Fibroblast of lung (primary cell): ENCODE measurements around the gene SLC39A6.
"Not testable (repeated sequence)": the region's sequence is repeated elsewhere in the genome, so short reads cannot be mapped to it uniquely, and the experiment has no call there.

Experiments used
- EZH2 ChIP-seq: IDR thresholded peaks from 2 replicates; pipeline ENCODE4 v1.5.1; 2012; ENCODE audit warnings: low read length, control low read depth, mild to moderate bottlenecking; ENCODE audit errors: missing control alignments
- TF ChIP-seq, protein P1 (sequence below), 2 donors: IDR thresholded peaks in 1 of 2; conservative IDR thresholded peaks in 1 of 2; 1 replicate in 1 of 2; 2 replicates in 1 of 2; pipeline ENCODE4 v1.5.1; 2011 to 2012; ENCODE audit warnings: low read length in 2 of 2, control low read depth in 1 of 2, inconsistent platforms in 1 of 2, low read depth in 1 of 2, mild to moderate bottlenecking in 1 of 2

DNA sequence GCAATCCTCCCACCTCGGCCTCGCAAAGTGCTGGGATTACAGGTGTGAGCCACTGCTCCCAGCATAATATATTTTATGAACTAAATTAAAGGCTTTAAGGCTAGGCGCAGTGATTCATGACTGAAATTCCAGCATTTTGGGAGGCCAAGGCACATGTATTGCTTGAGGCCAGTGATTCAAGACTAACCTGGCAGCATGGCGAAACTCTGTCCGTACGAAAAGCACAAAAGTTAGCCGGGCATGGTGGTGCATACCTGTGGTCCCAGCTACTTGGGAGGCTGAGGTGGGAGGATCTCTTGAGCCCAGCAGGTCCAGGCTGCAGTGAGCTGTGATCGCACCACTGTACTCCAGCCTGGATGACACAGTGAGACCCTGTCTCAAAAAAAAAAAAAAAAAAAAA is 56.7 kb downstream of the SLC39A6 start:
- TF ChIP-seq, protein P1, sequence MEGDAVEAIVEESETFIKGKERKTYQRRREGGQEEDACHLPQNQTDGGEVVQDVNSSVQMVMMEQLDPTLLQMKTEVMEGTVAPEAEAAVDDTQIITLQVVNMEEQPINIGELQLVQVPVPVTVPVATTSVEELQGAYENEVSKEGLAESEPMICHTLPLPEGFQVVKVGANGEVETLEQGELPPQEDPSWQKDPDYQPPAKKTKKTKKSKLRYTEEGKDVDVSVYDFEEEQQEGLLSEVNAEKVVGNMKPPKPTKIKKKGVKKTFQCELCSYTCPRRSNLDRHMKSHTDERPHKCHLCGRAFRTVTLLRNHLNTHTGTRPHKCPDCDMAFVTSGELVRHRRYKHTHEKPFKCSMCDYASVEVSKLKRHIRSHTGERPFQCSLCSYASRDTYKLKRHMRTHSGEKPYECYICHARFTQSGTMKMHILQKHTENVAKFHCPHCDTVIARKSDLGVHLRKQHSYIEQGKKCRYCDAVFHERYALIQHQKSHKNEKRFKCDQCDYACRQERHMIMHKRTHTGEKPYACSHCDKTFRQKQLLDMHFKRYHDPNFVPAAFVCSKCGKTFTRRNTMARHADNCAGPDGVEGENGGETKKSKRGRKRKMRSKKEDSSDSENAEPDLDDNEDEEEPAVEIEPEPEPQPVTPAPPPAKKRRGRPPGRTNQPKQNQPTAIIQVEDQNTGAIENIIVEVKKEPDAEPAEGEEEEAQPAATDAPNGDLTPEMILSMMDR (conservative IDR thresholded peaks at IDR 0.05 in 1 of 2, IDR thresholded peaks at IDR 0.05 in 1 of 2; ENCODE audit: low read depth in 1 of 2, low read length in 2 of 2) = not testable (repeated sequence)
- not testable (repeated sequence) for TF ChIP-seq EZH2
